Ovary (tissue), 9 donors: ENCODE data around the gene RIPOR2. TPM values are rescaled to one million over a fixed set of nuclear protein-coding genes. Genes with fewer than 3 reads are reported as not detected.

Experiments
- DNase-seq, 5 donors: peaks; one replicate each; pipeline ENCODE4 v3.0.0-alpha.2; 2019 to 2020
- H3K27ac ChIP-seq, 2 donors: fragments of 200-600 bp; one replicate each; pipeline versions ENCODE4 v1.5.1 to v1.8.0; 2019 to 2022
- H3K27me3 ChIP-seq: fragments of 200-600 bp; one replicate; pipeline ENCODE4 v1.8.0; 2022
- H3K36me3 ChIP-seq: fragments of 200-600 bp; sonication (generic); one replicate; pipeline ENCODE4 v1.5.1; 2019
- H3K4me1 ChIP-seq: one replicate; pipeline ENCODE4 v1.8.1; 2013; ENCODE audit warnings: mild to moderate bottlenecking, moderate library complexity; ENCODE audit not compliant: insufficient read depth
- H3K4me3 ChIP-seq: fragments of 200-600 bp; sonication (generic); one replicate; pipeline ENCODE4 v1.5.1; 2017
- H3K9me3 ChIP-seq, 2 donors: fragments of 200-600 bp in 1 of 2; sonication (generic) in 1 of 2; one replicate each; pipeline versions ENCODE4 v1.5.1 to v1.8.1; 2013 to 2019; ENCODE audit warnings: mild to moderate bottlenecking in 1 of 2, moderate library complexity in 1 of 2
- EP300 ChIP-seq: sonication (generic); formaldehyde crosslinking; IDR thresholded peaks from one replicate; pipeline ENCODE4 v1.6.1; 2017; ENCODE audit warnings: antibody characterized with exemption
- POLR2A ChIP-seq: fragments of 450-650 bp; IDR thresholded peaks from one replicate; pipeline ENCODE4 v1.6.1; 2017; ENCODE audit warnings: antibody characterized with exemption, mild to moderate bottlenecking, moderate library complexity
- whole genome bisulfite sequencing, 3 donors: extraction: QIAGEN DNeasy Blood & Tissue Kit in 1 of 3; methylation state at CpG; one replicate each; pipeline versions ENCODE4 v1.1.5 to v1.1.7; 2013 to 2017; 5-methylcytosine and 5-hydroxymethylcytosine counted together
- intact Hi-C, 4 donors: fragments of 100-400 bp; cut with DNase I; formaldehyde crosslinking; loops; one replicate each; pipeline versions ENCODE4 v1.11.0 to v1.15.1; 2022 to 2023
- polyA plus RNA-seq, 2 donors: library from polyadenylated mRNA; stranded (reverse); fragments of 200-250 nt in 1 of 2; fragments of 350-450 nt in 1 of 2; fragmentation: Illumina TruSeq in 1 of 2; extraction: RNeasy Lipid Tissue Mini Kit (QIAGEN cat#74804) in 1 of 2; gene quantifications; one replicate each; pipeline ENCODE4 v1.2.3, GENCODE V29; 2013 to 2014
- total RNA-seq, 7 donors: library from RNA; depleted of rRNA in 2 of 7; stranded (reverse); fragments of >200 nt in 2 of 7; fragmentation: NEBNext Ultra II Directional in 3 of 7; extraction: Animal tissue kit (Norgen Biotek cat#: 25700) in 3 of 7; gene quantifications; one replicate each; pipeline versions ENCODE4 v1.1.0 to v1.2.4, GENCODE V29; 2016 to 2023
- TF ChIP-seq, protein P1 (sequence below), 3 donors: fragments of 450-650 bp in 2 of 3; fragments of 200-600 bp in 1 of 3; IDR thresholded peaks; one replicate each; pipeline versions ENCODE4 v1.5.1 to v1.8.0; 2016 to 2022; ENCODE audit warnings: antibody characterized with exemption in 3 of 3, mild to moderate bottlenecking in 1 of 3
- donor health status: DM: no; HTN: no; CAD: no; lungs with moderate emphysema.
- donor health status: DM: no; HTN: no; CAD: no.
- donor health status: Bipolar disorder and iron deficiency.
- donor health status: DM: yes; HTN: yes; CAD: no.
- donor health status: DM: no; HTN: no; CAD: no.
- donor health status: DM: yes; HTN: yes; CAD: no.

The RIPOR2 gene
- total and polyA plus RNA-seq, 9 donors = 1.1 to 14.4 (median 4.5) TPM

GRCh38 chr6:24777227-24777626 lies 158.5 kb downstream of the RIPOR2 start:
- DNase-seq = no peak
- intact Hi-C loops = loop anchor here in 2 of 4 donors (5.0 to 10.0 kb wide), 2 partner anchors 52 to 55 kb away; no protein-coding TSS in a partner anchor
- Histone ChIP-seq H3K9me3 (no peaks in the 10 kb centered on the region), H3K4me1 (peaks cover 6% of the 10 kb centered on the region), H3K4me3 (no peak overlapping the region), H3K27ac (no peak overlapping the region), H3K36me3 (no peaks in the 10 kb centered on the region), H3K27me3 (no peaks in the 10 kb centered on the region)
- TF ChIP-seq, protein P1, sequence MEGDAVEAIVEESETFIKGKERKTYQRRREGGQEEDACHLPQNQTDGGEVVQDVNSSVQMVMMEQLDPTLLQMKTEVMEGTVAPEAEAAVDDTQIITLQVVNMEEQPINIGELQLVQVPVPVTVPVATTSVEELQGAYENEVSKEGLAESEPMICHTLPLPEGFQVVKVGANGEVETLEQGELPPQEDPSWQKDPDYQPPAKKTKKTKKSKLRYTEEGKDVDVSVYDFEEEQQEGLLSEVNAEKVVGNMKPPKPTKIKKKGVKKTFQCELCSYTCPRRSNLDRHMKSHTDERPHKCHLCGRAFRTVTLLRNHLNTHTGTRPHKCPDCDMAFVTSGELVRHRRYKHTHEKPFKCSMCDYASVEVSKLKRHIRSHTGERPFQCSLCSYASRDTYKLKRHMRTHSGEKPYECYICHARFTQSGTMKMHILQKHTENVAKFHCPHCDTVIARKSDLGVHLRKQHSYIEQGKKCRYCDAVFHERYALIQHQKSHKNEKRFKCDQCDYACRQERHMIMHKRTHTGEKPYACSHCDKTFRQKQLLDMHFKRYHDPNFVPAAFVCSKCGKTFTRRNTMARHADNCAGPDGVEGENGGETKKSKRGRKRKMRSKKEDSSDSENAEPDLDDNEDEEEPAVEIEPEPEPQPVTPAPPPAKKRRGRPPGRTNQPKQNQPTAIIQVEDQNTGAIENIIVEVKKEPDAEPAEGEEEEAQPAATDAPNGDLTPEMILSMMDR (IDR thresholded peaks at IDR 0.05) = no peak
- TF ChIP-seq POLR2A (no peak), EP300 (no peak)
- WGBS, 3 donors = 48 to 55% (median 52%) methylated on average over 1 of the region's 1 CpG

DNA sequence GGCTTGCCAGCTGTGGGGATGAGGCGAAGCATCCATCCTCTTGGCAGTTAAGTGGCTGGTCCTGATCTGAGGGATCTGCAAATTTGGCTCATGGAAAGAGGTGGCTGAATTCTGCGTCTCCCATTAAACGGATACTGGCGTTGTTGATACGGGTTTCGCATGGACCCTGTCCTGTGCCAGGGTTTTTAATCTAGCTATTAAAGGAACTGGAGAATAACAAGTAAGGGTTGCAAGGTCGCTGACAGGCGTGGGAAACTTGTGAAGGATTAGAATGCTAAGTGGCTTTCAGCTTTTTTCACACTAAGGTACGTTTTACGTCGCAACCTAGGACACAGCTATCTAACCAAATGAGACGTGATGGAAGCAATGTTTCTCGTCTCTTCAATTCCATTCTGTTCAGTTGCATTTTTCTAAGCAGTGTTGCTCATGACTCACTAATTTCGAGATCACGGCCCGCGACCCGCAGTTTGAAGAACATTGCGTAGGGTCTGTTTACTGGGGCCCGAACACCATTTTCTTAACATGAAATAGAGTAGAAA lies 160.2 kb downstream of the RIPOR2 start:
- peak overlapping the region; percentile 96 for H3K4me3 ChIP-seq
- peak overlapping the region; percentile 82 to 85 for H3K27ac ChIP-seq
- peaks cover 6% of the 10 kb centered on the region for H3K4me1 ChIP-seq
- 2 to 9% (median 2%) methylated on average over 20 of the region's 20 CpGs for whole genome bisulfite sequencing, 3 donors
- no peaks in the 10 kb centered on the region for H3K36me3 ChIP-seq
- no peaks in the 10 kb centered on the region for H3K9me3 ChIP-seq
- DNase-seq = no peak
- intact Hi-C loops = loop anchor here in 2 of 4 donors (5.0 to 10.0 kb wide), 2 partner anchors 51 to 53 kb away; no protein-coding TSS in a partner anchor
- TF ChIP-seq, protein P1 (IDR thresholded peaks at IDR 0.05) = no peak
- TF ChIP-seq POLR2A = no peak
- TF ChIP-seq EP300 = no peak
- H3K27me3 ChIP-seq = no peaks in the 10 kb centered on the region

GRCh38 chr6:24774696-24775519 lies 160.9 kb downstream of the RIPOR2 start, which contains the start of gene GMNN:
TSS of gene GMNN (plus strand) at chr6:24774937. CDS start at chr6:24777247, 2,310 bp downstream.
- Histone ChIP-seq H3K9me3 (no peaks in the 10 kb centered on the region), H3K27ac (peak within 1 kb of the TSS; percentile 82 to 85), H3K36me3 (no peaks in the 10 kb centered on the region), H3K4me1 (peaks cover 6% of the 10 kb centered on the region), H3K27me3 (no peaks in the 10 kb centered on the region), H3K4me3 (peak within 1 kb of the TSS; percentile 96)
- DNase-seq = peak; percentile 98 to 99 (median 98)
- peak; percentile 59 for TF ChIP-seq POLR2A
- TF ChIP-seq, protein P1 (IDR thresholded peaks at IDR 0.05) = no peak
- WGBS, 3 donors = 0 to 1% (median 0%) methylated on average over 61 to 75 of the region's 75 CpGs
- intact Hi-C loops = loop anchor here in 2 of 4 donors (5.0 to 10.0 kb wide), 2 partner anchors 50 to 53 kb away; no protein-coding TSS in a partner anchor

DNA sequence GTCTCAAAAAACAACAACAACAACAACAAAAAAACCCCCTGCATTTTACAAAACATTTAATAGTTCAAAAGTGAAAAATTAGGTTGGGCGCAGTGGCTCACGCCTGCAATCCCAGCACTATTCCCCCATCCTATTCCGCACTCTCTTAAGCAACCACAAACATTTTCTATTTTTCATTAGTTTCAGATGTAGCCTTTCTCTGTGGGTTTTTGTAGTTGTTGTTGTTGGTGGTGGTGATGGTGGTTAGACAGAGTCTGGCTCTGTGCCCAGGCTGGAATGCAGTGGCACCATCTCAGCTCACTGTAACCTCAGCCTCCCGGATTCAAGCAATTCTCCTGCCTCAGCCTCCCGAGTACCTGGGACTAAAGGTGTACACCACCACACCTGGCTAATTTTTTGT lies 167.4 kb downstream of the RIPOR2 start:
- Histone ChIP-seq H3K27me3 (no peaks in the 10 kb centered on the region), H3K9me3 (no peaks in the 10 kb centered on the region), H3K4me1 (no peaks in the 10 kb centered on the region), H3K27ac (no peak overlapping the region), H3K36me3 (no peaks in the 10 kb centered on the region), H3K4me3 (no peak overlapping the region)
- no peak for DNase-seq
- 93 to 97% (median 94%) methylated on average over 5 of the region's 5 CpGs for WGBS, 3 donors
- TF ChIP-seq, protein P1 (IDR thresholded peaks at IDR 0.05) = no peak
- TF ChIP-seq EP300 (no peak), POLR2A (no peak)
- intact Hi-C loops = loop anchor here in 3 of 4 donors (5.0 to 10.0 kb wide), 3 partner anchors 184 to 194 kb away; no protein-coding TSS in a partner anchor
